A549 treated with GW870086 at 1 μM for 4 hours (cell line): ENCODE results near the gene PCDHA9. TPM values are rescaled to one million over a fixed set of nuclear protein-coding genes. Genes with fewer than 3 reads are reported as not detected.

ENCODE experiments used
- total RNA-seq: library from RNA; stranded (reverse); fragments of 200-300 nt; extraction: Qiagen RNA extraction; gene quantifications from 5 replicates; pipeline ENCODE4 v1.2.3, GENCODE V29; 2022; ENCODE audit warnings: low read depth

The PCDHA9 gene
- total RNA-seq, 1 experiment from 2014 or later: not detected

Other genes starting within 250 kb of the PCDHA9 start
- 3.0 to 4.8 TPM (median 4.6 TPM) in 5 replicates for gene CD14, start 215.2 kb upstream of the PCDHA9 start, total RNA-seq
- gene TMCO6, start 208.9 kb upstream of the PCDHA9 start, total RNA-seq: 9.1 to 14.6 TPM (median 12.8 TPM) in 5 replicates
- gene NDUFA2, start 200.8 kb upstream of the PCDHA9 start, total RNA-seq: 110 to 128 TPM (median 113 TPM) in 5 replicates
- 82.9 to 107 TPM (median 88.8 TPM) in 5 replicates for gene IK, start 200.6 kb upstream of the PCDHA9 start, total RNA-seq
- 27.1 to 30.4 TPM (median 30.0 TPM) in 5 replicates for gene WDR55, start 183.5 kb upstream of the PCDHA9 start, total RNA-seq
- 0.37 to 0.97 TPM (median 0.64 TPM) in 5 replicates for gene DND1, start 174.8 kb upstream of the PCDHA9 start, total RNA-seq
- gene HARS1, start 157.0 kb upstream of the PCDHA9 start, total RNA-seq: 73.2 to 85.5 TPM (median 78.1 TPM) in 5 replicates
- 33.2 to 42.4 TPM (median 37.4 TPM) in 5 replicates for gene HARS2, start 156.9 kb upstream of the PCDHA9 start, total RNA-seq
- 80.6 to 110 TPM (median 84.5 TPM) in 5 replicates for gene ZMAT2, start 147.9 kb upstream of the PCDHA9 start, total RNA-seq
- gene PCDHA1, start 62.2 kb upstream of the PCDHA9 start, total RNA-seq: 0.09 to 0.18 TPM (median 0.15 TPM) in 5 replicates
- 0.06 to 0.10 TPM (median 0.07 TPM) in 3 of 5 replicates, not detected in the others for gene PCDHA2, start 53.5 kb upstream of the PCDHA9 start, total RNA-seq
- gene PCDHA3, start 47.3 kb upstream of the PCDHA9 start, total RNA-seq: 0.78 to 1.3 TPM (median 0.88 TPM) in 5 replicates
- 1.6 to 2.2 TPM (median 2.0 TPM) in 5 replicates for gene PCDHA4, start 41.3 kb upstream of the PCDHA9 start, total RNA-seq
- 0.50 to 0.74 TPM (median 0.70 TPM) in 5 replicates for gene PCDHA5, start 26.8 kb upstream of the PCDHA9 start, total RNA-seq
- gene PCDHA6, start 20.4 kb upstream of the PCDHA9 start, total RNA-seq: 0.05 to 0.09 TPM (median 0.08 TPM) in 3 of 5 replicates, not detected in the others
- 0.08 to 0.13 TPM (median 0.10 TPM) in 5 replicates for gene PCDHA7, start 14.1 kb upstream of the PCDHA9 start, total RNA-seq
- gene PCDHA8, start 7.2 kb upstream of the PCDHA9 start, total RNA-seq: 0.03 to 0.11 TPM in 2 of 5 replicates, not detected in the others
- 0.03 to 0.05 TPM (median 0.04 TPM) in 4 of 5 replicates, not detected in the other for gene PCDHA10, start 7.5 kb downstream of the PCDHA9 start, total RNA-seq
- gene PCDHA11, start 20.6 kb downstream of the PCDHA9 start, total RNA-seq: 0.06 to 0.96 TPM (median 0.11 TPM) in 5 replicates
- gene PCDHA12, start 26.9 kb downstream of the PCDHA9 start, total RNA-seq: 2.5 to 3.4 TPM (median 3.1 TPM) in 5 replicates
- gene PCDHA13, start 33.7 kb downstream of the PCDHA9 start, total RNA-seq: 0.07 to 0.17 TPM (median 0.10 TPM) in 5 replicates
- gene PCDHAC1, start 77.9 kb downstream of the PCDHA9 start, total RNA-seq: 2.4 to 3.3 TPM (median 3.0 TPM) in 5 replicates
- 4.0 to 5.0 TPM (median 4.4 TPM) in 5 replicates for gene PCDHAC2, start 118.1 kb downstream of the PCDHA9 start, total RNA-seq
- gene PCDHB1, start 203.0 kb downstream of the PCDHA9 start, total RNA-seq: not detected in 5 replicates
- gene PCDHB2, start 246.2 kb downstream of the PCDHA9 start, total RNA-seq: 3.3 to 4.1 TPM (median 3.4 TPM) in 5 replicates